HG02970 (cell line): ENCODE results near the gene THOC2.
"Not testable (repeated sequence)": the region's sequence is repeated elsewhere in the genome, so short reads cannot be mapped to it uniquely, and the experiment has no call there.

Experiments used
- ATAC-seq: cut with Tn5 transposase; IDR thresholded peaks from one replicate; pipeline ENCODE4 v1.9.1; 2021; ENCODE audit warnings: mild to moderate bottlenecking, moderate library complexity, moderate number of reproducible peaks; ENCODE audit not compliant: unreplicated experiment, low FRiP score

The THOC2 gene

GRCh38 chrX:123736333-123736921 lies 3.6 kb upstream of the THOC2 start:
- no peak for ATAC-seq

- ATAC-seq = not testable (repeated sequence)
Observed at GRCh38 chrX:123735137-123735536, 2.3 kb upstream of the THOC2 start.

GRCh38 chrX:123734079-123734478 lies 1.2 kb upstream of the THOC2 start:
- ATAC-seq = not testable (repeated sequence)

GRCh38 chrX:123731987-123732669 lies 724 bp downstream of the THOC2 start:
- ATAC-seq = no peak

- ATAC-seq = no peak
Observed at GRCh38 chrX:123731258-123731986, 1.4 kb downstream of the THOC2 start.

- no peak for ATAC-seq
Observed at GRCh38 chrX:123728554-123728953, 4.3 kb downstream of the THOC2 start.

GRCh38 chrX:123728016-123728415 lies 4.8 kb downstream of the THOC2 start:
- ATAC-seq = no peak

GRCh38 chrX:123722193-123722592 lies 10.7 kb downstream of the THOC2 start:
- ATAC-seq = not testable (repeated sequence)

- ATAC-seq = no peak
Observed at GRCh38 chrX:123720486-123720885, 12.4 kb downstream of the THOC2 start.

GRCh38 chrX:123713841-123714240 lies 19.0 kb downstream of the THOC2 start:
- ATAC-seq = no peak

GRCh38 chrX:123713434-123713833 lies 19.4 kb downstream of the THOC2 start:
- no peak for ATAC-seq

- not testable (repeated sequence) for ATAC-seq
Observed at GRCh38 chrX:123711201-123711600, 21.7 kb downstream of the THOC2 start.

GRCh38 chrX:123704781-123705180 lies 28.1 kb downstream of the THOC2 start:
- ATAC-seq = no peak

GRCh38 chrX:123698979-123699520 lies 33.8 kb downstream of the THOC2 start:
- ATAC-seq = no peak

- ATAC-seq = no peak
Observed at GRCh38 chrX:123696334-123696733, 36.5 kb downstream of the THOC2 start.

GRCh38 chrX:123695242-123695641 lies 37.6 kb downstream of the THOC2 start:
- no peak for ATAC-seq

- ATAC-seq = no peak
Observed at GRCh38 chrX:123691776-123692175, 41.1 kb downstream of the THOC2 start.

- no peak for ATAC-seq
Observed at GRCh38 chrX:123688524-123688923, 44.3 kb downstream of the THOC2 start.

- no peak for ATAC-seq
Observed at GRCh38 chrX:123685232-123685631, 47.6 kb downstream of the THOC2 start.

- no peak for ATAC-seq
Observed at GRCh38 chrX:123682186-123682585, 50.7 kb downstream of the THOC2 start.

- ATAC-seq = not testable (repeated sequence)
Observed at GRCh38 chrX:123679733-123680460, 53.0 kb downstream of the THOC2 start.
